ENCODE results near the gene UBE2E2.

The UBE2E2 gene

DNA sequence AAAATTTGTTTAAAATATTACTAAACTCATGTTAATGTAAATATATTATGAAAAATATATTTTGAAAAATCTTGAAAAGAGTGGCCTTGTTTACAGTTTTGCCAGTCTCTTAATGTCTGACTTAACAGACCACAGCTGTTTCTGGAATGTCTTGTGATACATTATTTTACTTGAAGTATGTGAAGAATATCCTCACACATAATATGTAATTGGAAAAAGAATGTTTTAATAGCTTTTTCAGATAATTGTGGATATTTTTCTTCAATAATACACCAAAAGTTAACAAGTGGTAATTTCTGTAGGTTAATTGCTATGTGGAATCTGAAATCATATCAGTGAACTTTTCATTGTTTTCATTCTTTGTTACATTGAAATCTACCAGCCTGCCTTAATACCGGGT is 101.3 kb downstream of the UBE2E2 start:
- Histone ChIP-seq H3K27me3 (ENCODE audit: insufficient read depth, low read length, poor library complexity, severe bottlenecking) (no peaks in the 10 kb centered on the region), H4K20me1 (ENCODE audit: insufficient read depth, low read length, poor library complexity, severe bottlenecking) (no peaks in the 10 kb centered on the region), H3K4me2 (ENCODE audit: low read depth, low read length, poor library complexity, severe bottlenecking) (no peak overlapping the region), H3K36me3 (ENCODE audit: insufficient read depth, low read length) (no peaks in the 10 kb centered on the region), H2AFZ (ENCODE audit: low read length) (no peak overlapping the region), H3K9ac (ENCODE audit: low read depth, low read length, poor library complexity, severe bottlenecking) (no peak overlapping the region), H3K4me1 (ENCODE audit: insufficient read depth, low read length, poor library complexity, severe bottlenecking) (no peaks in the 10 kb centered on the region), H3K9me2 (replicated peaks; ENCODE audit: low read depth, low read length) (no peaks in the 10 kb centered on the region), H3K9me3 (ENCODE audit: insufficient read depth, low read depth, low read length) (no peaks in the 10 kb centered on the region), H3K4me3 (ENCODE audit: low read length, poor library complexity, severe bottlenecking) (no peak overlapping the region), H3F3A (ENCODE audit: low read depth) (no peaks in the 10 kb centered on the region), H3K79me2 (ENCODE audit: insufficient read depth, low read length) (0 out of 2 replicates have a peak, but pooled peaks cover 6% of the 10 kb centered on the region)
- TF ChIP-seq, protein P1, sequence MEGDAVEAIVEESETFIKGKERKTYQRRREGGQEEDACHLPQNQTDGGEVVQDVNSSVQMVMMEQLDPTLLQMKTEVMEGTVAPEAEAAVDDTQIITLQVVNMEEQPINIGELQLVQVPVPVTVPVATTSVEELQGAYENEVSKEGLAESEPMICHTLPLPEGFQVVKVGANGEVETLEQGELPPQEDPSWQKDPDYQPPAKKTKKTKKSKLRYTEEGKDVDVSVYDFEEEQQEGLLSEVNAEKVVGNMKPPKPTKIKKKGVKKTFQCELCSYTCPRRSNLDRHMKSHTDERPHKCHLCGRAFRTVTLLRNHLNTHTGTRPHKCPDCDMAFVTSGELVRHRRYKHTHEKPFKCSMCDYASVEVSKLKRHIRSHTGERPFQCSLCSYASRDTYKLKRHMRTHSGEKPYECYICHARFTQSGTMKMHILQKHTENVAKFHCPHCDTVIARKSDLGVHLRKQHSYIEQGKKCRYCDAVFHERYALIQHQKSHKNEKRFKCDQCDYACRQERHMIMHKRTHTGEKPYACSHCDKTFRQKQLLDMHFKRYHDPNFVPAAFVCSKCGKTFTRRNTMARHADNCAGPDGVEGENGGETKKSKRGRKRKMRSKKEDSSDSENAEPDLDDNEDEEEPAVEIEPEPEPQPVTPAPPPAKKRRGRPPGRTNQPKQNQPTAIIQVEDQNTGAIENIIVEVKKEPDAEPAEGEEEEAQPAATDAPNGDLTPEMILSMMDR (conservative IDR thresholded peaks at IDR 0.05; ENCODE audit: low read length), result no peak
- TF ChIP-seq EZH2phosphoT487 (IDR thresholded peaks at IDR 0.05; ENCODE audit: borderline replicate concordance), result no peak

DNA sequence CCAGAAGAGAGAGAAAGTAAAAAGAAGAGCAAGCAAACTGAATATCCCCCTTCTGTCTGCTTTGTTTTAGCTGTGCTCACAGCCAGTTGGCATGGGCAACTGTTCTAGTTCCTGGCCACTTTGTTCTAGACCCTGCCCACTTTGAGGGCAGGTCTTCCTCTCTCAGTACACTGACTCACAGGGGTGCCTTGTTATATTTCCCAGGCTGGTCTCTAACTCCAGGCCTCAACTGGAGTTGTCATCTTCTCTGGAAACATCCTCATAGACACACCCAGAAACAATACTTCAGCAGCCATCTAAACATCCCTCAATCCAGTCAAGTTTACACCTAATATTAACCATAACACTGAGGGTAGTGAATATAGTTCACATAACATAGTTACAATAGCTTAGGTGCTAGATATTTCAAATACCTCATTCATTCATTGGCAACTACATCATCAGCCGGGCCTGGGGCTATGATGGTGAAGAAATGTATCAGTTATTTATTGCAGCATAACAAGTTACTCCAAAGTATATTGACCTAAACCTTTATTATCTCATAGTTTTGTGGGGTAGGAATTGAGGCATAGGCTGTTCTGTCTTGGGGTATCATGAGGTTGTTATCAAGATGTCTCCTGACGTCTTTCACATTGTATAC is 106.0 kb downstream of the UBE2E2 start:
- TF ChIP-seq, protein P1 (conservative IDR thresholded peaks at IDR 0.05; ENCODE audit: low read length), result no peak
- TF ChIP-seq EZH2phosphoT487 (IDR thresholded peaks at IDR 0.05; ENCODE audit: borderline replicate concordance), result no peak
- Histone ChIP-seq H3K9me3 (ENCODE audit: insufficient read depth, low read depth, low read length) (no peaks in the 10 kb centered on the region), H3K36me3 (ENCODE audit: insufficient read depth, low read length) (no peaks in the 10 kb centered on the region), H2AFZ (ENCODE audit: low read length) (no peak overlapping the region), H3K4me2 (ENCODE audit: low read depth, low read length, poor library complexity, severe bottlenecking) (no peak overlapping the region), H3K27me3 (ENCODE audit: insufficient read depth, low read length, poor library complexity, severe bottlenecking) (no peaks in the 10 kb centered on the region), H4K20me1 (ENCODE audit: insufficient read depth, low read length, poor library complexity, severe bottlenecking) (no peaks in the 10 kb centered on the region), H3F3A (ENCODE audit: low read depth) (no peaks in the 10 kb centered on the region), H3K79me2 (ENCODE audit: insufficient read depth, low read length) (0 out of 2 replicates have a peak, but pooled peaks cover 6% of the 10 kb centered on the region), H3K4me1 (ENCODE audit: insufficient read depth, low read length, poor library complexity, severe bottlenecking) (peaks cover 3% of the 10 kb centered on the region), H3K9ac (ENCODE audit: low read depth, low read length, poor library complexity, severe bottlenecking) (no peak overlapping the region), H3K9me2 (replicated peaks; ENCODE audit: low read depth, low read length) (no peaks in the 10 kb centered on the region), H3K4me3 (ENCODE audit: low read length, poor library complexity, severe bottlenecking) (no peak overlapping the region)

DNA sequence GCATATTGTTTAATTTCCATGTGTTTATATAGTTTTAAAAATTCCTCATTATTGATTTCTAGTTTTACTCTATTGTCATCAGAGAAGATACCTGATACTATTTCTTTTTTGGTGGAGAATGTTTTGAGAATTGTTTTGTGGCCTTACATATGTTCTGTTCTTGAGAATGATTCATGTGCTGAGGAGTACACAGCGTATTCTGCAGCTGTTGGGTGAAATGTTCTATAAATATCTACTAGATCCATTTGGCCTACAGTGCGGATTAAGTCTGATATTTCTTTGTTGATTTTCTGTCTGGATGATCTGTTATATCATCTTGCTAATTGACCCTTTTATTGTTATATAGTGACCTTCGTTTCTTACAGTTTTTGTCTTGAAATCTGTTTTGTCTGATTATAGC is 109.7 kb downstream of the UBE2E2 start:
- Histone ChIP-seq H4K20me1 (ENCODE audit: insufficient read depth, low read length, poor library complexity, severe bottlenecking) (no peaks in the 10 kb centered on the region), H3K79me2 (ENCODE audit: insufficient read depth, low read length) (peaks cover 11% of the 10 kb centered on the region; the same call in 1 of the 2 replicates), H3K27me3 (ENCODE audit: insufficient read depth, low read length, poor library complexity, severe bottlenecking) (no peaks in the 10 kb centered on the region), H3F3A (ENCODE audit: low read depth) (no peaks in the 10 kb centered on the region), H3K4me3 (ENCODE audit: low read length, poor library complexity, severe bottlenecking) (no peak overlapping the region), H3K9ac (ENCODE audit: low read depth, low read length, poor library complexity, severe bottlenecking) (no peak overlapping the region), H2AFZ (ENCODE audit: low read length) (no peak overlapping the region), H3K36me3 (ENCODE audit: insufficient read depth, low read length) (no peaks in the 10 kb centered on the region), H3K9me2 (replicated peaks; ENCODE audit: low read depth, low read length) (no peaks in the 10 kb centered on the region), H3K9me3 (ENCODE audit: insufficient read depth, low read depth, low read length) (no peaks in the 10 kb centered on the region), H3K4me1 (ENCODE audit: insufficient read depth, low read length, poor library complexity, severe bottlenecking) (peaks cover 3% of the 10 kb centered on the region), H3K4me2 (ENCODE audit: low read depth, low read length, poor library complexity, severe bottlenecking) (no peak overlapping the region)
- TF ChIP-seq EZH2phosphoT487 (IDR thresholded peaks at IDR 0.05; ENCODE audit: borderline replicate concordance), result no peak
- TF ChIP-seq, protein P1 (conservative IDR thresholded peaks at IDR 0.05; ENCODE audit: low read length), result no peak
